Measurements from ENCODE around the gene APOBEC2. TPM values are rescaled to one million over a fixed set of nuclear protein-coding genes. Genes with fewer than 3 reads are reported as not detected.

Gene APOBEC2
- total RNA-seq, 4 donors from 2014 or later = not detected

DNA sequence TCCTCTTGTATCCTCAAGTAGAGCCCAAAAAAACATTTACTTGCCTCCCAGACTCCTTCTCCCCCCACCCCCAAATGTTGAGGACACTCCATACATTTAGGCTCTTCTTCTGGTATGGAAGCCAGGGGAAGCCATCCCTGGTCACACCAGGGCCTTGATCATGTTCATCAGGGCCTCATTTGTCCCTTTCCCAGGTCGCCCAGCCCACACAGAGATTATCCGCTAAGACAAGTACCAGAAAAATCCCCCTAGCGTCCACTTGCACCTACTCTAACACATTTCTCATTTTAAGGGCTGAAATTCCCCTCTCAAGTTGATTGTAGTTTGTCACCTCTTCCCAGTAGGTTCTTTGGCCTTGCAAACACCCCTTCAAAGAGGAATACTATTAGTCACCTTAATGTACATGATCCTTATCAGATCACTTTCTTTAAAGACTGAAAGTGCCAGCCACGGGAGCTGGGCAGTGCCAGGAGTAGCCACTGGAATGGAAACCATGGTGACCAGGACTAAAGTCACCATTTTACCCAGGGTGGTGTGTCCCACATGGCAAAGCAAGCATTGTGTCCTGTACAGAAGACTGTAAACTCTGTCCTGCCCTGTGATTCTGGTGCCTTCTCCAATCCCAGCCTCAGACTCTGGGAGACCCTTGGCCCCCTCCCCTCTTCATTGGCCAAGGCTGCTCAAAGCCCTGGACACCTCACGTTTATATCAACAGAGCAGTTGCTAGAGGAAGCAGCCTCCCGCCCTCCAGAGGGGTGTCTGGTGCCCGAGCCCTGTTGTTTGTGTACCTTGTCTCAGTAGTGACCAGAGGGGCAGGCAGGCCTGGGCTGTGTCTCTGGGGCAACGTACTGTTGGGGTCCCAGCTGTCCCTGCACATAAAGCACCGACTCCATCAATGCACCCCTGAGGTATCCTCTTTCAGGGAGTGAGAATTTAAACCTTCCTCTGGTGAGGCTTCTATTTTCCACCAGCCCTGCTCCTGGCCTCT lies 5.0 kb upstream of the APOBEC2 start:
- Histone ChIP-seq H3K27me3 (no peaks in the 10 kb centered on the region), H3K9me3 (no peaks in the 10 kb centered on the region), H3K36me3 (no peaks in the 10 kb centered on the region), H3K4me3 (no peak overlapping the region), H3K4me1 (no peaks in the 10 kb centered on the region), H3K27ac (no peak overlapping the region)
- WGBS = 76% methylated on average over 8 of the region's 9 CpGs
- no peak for DNase-seq (ENCODE audit: low spot score in 2 of 2)
- TF ChIP-seq EP300 (IDR thresholded peaks at IDR 0.05) = no peak

DNA sequence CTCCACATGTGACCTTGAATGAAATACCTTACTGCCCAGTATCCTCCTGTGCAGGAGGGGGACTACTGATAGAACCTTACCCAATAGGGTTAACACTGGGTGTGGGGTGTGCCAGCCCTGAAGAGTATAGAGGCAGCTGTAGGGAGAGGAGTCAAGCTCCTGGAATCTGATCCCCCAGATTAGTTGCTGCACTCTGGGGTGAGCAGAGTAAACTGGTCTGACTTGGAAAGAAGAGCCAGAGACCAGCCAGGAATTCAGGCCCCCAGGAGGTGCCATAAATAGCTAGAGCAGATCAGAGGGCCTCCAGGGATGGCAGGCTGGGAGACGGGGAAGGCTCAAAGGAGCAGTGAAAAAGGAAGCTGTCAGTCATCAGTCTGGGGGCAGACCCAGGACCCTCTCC lies 3.5 kb upstream of the APOBEC2 start:
- TF ChIP-seq POLR2AphosphoS5 (IDR thresholded peaks at IDR 0.05) (no peak), POLR2A (IDR thresholded peaks at IDR 0.05) (no peak), CTCF (IDR thresholded peaks at IDR 0.05) (no peak), EP300 (IDR thresholded peaks at IDR 0.05) (no peak)
- DNase-seq (ENCODE audit: low spot score in 2 of 2) = no peak
- Histone ChIP-seq H3K4me3 (no peak overlapping the region), H3K36me3 (no peaks in the 10 kb centered on the region), H3K27ac (no peak overlapping the region), H3K4me1 (no peaks in the 10 kb centered on the region), H3K27me3 (no peaks in the 10 kb centered on the region), H3K9me3 (no peaks in the 10 kb centered on the region)
- WGBS = 35% methylated on average over 1 of the region's 1 CpG

DNA sequence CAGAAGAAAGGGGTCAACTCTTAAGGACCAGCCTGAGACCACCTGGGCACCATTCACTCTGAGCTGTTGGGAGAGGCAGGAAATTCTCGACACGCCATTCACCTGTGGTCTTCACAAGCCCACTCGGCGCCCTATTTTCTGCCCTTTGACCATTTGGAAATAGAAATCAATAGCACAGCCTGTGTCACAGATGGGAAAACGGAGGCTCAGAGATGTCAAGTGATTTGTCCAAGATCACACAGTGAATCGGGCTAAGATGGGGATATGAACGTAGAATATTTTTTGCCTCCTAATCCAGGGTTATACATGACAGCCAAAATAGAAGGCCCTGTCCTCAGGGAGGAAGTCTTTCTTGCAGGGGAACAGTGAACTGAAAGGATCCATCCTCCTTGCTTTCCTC lies 3.0 kb upstream of the APOBEC2 start:
- 79% methylated on average over 7 of the region's 7 CpGs for WGBS
- Histone ChIP-seq H3K4me3 (no peak overlapping the region), H3K27ac (no peak overlapping the region), H3K27me3 (no peaks in the 10 kb centered on the region), H3K4me1 (no peaks in the 10 kb centered on the region), H3K9me3 (no peaks in the 10 kb centered on the region), H3K36me3 (no peaks in the 10 kb centered on the region)
- TF ChIP-seq POLR2A (IDR thresholded peaks at IDR 0.05) (no peak), POLR2AphosphoS5 (IDR thresholded peaks at IDR 0.05) (no peak), EP300 (IDR thresholded peaks at IDR 0.05) (no peak), CTCF (IDR thresholded peaks at IDR 0.05) (no peak)
- DNase-seq (ENCODE audit: low spot score in 2 of 2) = no peak

DNA sequence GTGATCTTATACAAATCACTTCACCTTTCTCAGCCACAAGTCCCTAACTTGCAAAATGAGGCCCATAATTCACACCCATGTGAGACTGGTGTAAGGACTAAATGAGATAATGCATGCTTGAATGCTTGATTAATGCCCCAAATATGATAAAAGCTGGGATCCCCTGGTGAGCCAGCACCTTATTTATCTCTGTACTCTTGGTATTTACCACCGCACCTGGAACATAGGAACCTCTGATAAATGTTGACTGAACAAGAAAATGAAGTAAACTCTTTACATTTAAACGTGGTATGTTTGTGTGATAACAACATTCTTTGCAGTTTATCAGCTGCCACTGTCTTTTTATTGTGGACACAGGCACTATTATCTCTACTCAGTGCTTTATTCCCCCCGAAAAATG lies 2.5 kb upstream of the APOBEC2 start:
- no peaks in the 10 kb centered on the region for H3K4me1 ChIP-seq
- no peak for TF ChIP-seq POLR2A (IDR thresholded peaks at IDR 0.05)
- TF ChIP-seq EP300 (IDR thresholded peaks at IDR 0.05) = no peak
- no peak for TF ChIP-seq CTCF (IDR thresholded peaks at IDR 0.05)
- no peak for TF ChIP-seq POLR2AphosphoS5 (IDR thresholded peaks at IDR 0.05)
- no peak for DNase-seq (ENCODE audit: low spot score in 2 of 2)
- no peak overlapping the region for H3K4me3 ChIP-seq
- no peaks in the 10 kb centered on the region for H3K9me3 ChIP-seq
- no peak overlapping the region for H3K27ac ChIP-seq
- no peaks in the 10 kb centered on the region for H3K27me3 ChIP-seq
- H3K36me3 ChIP-seq = no peaks in the 10 kb centered on the region
- WGBS = 82% methylated on average over 3 of the region's 3 CpGs

GRCh38 chr6:41051873-41052272 lies 1.1 kb upstream of the APOBEC2 start:
- no peaks in the 10 kb centered on the region for H3K27me3 ChIP-seq
- WGBS = 79% methylated on average over 5 of the region's 5 CpGs
- no peaks in the 10 kb centered on the region for H3K36me3 ChIP-seq
- H3K27ac ChIP-seq = no peak overlapping the region
- no peak for DNase-seq (ENCODE audit: low spot score in 2 of 2)
- H3K4me1 ChIP-seq = no peaks in the 10 kb centered on the region
- TF ChIP-seq POLR2AphosphoS5 (IDR thresholded peaks at IDR 0.05) (no peak), EP300 (IDR thresholded peaks at IDR 0.05) (no peak), CTCF (IDR thresholded peaks at IDR 0.05) (no peak), POLR2A (IDR thresholded peaks at IDR 0.05) (no peak)
- H3K9me3 ChIP-seq = no peaks in the 10 kb centered on the region
- H3K4me3 ChIP-seq = no peak overlapping the region

Data from suprapubic skin (tissue), 4 donors.